ENCODE results near the gene LY9.
"Not testable (repeated sequence)": the region's sequence is repeated elsewhere in the genome, so short reads cannot be mapped to it uniquely, and the experiment has no call there.

The LY9 gene

DNA sequence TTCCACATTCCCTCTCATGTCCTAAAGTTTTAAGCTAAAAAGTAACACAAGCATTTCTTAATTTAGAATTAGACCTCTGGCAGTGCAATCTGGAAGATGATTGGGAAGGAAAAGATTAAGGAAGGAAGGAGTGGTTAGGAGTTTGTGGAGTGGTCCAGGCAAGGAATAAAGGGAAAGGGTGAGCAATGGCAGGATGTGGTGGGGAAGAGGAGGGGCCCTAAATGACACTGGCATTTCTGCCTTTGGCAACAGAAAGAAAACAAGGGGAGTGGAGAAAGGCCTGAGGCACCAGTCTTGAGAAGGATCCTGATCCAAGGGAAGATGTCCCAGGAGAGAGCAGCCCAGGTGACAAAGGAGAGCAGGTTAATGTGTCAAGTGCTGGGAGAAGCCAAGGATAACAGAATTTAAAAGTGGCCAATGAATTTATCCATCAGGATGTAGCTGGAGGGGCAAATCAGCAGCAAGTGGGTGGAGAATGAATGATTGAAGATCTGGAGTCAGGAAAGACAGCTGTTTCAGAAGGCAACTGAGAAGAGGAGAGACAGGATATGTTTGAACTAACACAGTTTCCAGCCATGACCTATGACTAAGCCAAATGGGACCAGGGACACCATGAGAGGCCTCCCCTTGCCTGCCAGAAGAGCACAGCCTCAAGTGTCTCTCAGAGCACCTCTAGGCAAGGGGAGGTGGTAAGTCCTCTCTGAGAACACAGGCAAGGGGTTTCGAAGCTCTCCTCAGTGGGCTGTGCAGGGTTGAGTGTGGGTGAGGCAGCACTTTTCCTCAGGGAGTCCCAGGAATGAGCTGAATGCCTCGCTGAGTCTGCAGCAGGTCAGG is 20.9 kb upstream of the LY9 start:
- DNase-seq, result peak; percentile 49
- peak; percentile 88 for ATAC-seq

DNA sequence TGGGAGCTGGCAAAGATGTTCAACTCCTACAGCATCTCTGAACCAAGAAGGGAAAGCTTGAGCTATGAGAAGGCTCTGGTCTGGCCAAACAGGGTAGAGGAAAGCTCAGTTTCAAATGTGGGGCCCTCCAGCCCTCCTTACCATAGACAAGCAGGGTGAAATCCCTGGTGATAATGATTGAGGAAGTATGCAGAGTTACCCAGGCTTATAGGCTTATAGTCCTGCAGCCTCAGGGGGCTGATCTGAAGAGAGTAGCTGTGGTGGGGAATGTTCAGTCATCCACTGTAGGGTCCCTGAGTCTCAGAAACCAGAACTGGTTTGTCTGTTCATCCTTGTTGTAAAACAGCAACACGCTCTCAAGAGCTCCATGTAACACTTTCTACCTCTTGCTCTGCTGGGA is 19.8 kb upstream of the LY9 start:
- DNase-seq (no peak), ATAC-seq (peak; percentile 72)

DNA sequence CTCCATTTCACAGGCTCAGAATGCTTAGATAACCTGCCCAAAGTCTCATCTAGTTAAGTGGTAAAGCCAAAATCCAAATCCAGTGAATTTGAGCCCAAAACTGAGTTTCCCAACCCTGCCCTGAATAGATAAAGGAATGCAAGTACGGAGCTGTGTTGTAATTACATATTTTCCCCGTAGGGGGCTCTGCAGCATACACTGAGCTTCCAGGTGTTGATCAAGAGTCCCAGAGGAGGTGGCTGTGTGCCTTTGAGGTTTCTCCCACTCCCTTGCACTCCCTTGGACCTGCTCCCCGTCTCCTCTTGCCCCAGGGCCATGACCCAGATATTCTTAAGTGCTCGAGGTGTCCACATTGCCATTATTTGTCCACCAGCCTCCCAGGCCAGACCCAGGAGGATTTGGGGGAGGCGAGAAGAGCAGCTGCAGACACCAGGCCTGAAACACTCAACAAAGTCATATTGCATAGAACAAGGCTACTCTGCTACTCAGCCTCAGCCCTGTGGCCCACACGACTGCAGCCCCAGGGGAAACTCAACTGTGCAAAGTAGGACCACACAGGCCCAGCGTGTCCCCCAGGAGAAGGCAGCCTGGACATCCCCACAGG is 18.4 kb upstream of the LY9 start:
- ATAC-seq, result no peak

DNA sequence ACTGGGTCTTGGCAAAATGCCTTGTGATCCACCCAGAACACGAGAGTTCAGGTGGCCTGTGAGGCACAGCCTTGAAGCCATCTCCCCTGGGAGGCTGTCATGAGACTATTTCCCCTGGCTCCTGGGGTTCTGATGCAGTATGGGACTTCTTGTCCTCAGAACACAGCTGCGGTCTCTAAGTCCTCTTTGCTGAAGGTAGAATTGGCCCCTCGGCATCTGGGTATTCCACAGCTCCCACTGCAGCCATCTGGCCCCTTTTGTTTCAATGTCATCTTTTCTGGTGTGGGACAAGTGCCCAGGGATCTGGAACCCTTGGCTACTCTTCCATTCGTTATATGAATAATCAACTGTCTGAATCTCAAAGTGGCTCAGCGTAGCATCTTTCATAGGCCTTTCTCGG is 17.0 kb upstream of the LY9 start:
- DNase-seq (no peak), ATAC-seq (no peak)

More for the DNA sequence above, 18.4 kb upstream of the LY9 start:
- DNase-seq, result peak; percentile 46

DNA sequence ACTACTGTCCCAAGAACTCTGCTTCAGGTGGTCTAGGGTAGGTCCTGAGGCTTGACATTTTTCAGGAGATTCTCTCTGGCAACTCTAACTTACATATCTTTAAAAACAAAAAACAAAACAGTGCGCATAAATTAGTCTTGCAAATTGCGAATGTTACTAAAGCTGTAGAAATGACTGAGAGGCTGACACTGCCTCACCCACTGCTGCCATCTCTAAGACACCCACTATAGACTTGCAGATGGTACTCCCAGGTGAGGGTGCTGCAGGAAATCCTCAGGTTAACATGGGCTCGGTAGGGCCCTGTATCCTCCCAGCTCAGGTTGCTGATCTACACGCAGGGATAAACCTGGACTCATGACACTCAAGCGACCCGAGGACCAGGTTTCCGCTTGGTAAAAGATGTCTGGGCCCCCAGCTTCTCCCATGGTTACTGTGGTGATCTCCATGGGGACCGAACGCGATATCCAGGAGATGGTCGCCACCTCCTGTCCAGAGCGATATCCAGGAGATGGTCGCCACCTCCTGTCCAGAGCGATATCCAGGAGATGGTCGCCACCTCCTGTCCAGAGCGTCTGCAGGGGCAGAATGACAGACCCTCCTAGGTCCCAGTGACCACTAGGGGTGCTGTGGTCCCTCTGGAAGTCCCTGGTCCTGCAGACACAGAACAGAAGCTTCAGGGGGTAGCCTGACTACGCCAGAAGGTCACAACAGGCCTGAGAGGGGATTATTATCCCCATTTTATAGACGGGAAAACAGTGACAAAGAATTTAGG is 16.2 kb upstream of the LY9 start:
- ATAC-seq, result peak; percentile 17
- peak; percentile 77 for DNase-seq

DNA sequence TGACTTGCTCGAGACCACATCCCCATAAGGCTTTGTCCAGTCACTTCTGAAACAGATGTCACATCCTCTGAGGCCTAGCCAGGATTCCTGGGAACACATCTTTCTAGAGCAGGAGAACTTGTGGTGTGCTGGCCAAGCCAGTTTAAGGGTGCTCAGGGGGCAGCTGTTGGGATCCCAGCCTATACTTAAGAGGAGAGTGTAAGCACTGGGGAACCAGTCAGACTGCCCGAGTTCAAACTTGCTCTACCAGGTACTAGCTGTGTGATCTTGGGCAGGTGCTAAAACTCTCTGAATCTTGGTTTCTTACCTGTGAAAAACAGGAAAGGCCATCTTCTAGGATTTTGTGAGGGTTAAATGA is 15.6 kb upstream of the LY9 start:
- ATAC-seq (no peak), DNase-seq (no peak)

DNA sequence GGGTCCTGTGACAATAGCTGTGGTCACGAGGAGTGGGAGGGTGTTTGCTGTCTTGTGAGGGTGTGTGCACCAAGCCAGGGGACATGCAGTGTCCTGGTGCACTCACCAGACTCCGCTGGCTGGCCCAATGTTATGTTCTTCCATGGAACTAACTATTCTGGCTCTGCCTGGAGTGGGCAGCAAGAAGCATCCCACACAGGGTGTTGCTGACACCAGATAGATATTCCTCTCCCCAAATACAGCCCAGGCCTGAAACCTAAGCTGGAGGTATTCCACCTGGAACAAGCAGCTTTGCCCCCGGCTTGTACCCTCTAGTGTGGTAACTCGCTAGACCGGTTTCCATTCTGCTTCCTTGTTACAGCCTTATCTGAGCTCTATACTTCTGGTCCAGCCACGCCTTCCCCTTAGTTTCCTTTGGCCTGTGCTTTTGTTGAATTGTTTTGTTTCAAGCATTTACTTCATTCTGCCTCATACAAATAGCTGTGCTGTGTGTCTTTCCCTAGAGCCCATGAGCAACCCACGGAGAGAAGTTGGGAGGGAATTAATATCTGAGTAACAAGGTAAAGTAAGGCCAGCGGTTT is 14.7 kb upstream of the LY9 start:
- no peak for ATAC-seq
- no peak for DNase-seq

DNA sequence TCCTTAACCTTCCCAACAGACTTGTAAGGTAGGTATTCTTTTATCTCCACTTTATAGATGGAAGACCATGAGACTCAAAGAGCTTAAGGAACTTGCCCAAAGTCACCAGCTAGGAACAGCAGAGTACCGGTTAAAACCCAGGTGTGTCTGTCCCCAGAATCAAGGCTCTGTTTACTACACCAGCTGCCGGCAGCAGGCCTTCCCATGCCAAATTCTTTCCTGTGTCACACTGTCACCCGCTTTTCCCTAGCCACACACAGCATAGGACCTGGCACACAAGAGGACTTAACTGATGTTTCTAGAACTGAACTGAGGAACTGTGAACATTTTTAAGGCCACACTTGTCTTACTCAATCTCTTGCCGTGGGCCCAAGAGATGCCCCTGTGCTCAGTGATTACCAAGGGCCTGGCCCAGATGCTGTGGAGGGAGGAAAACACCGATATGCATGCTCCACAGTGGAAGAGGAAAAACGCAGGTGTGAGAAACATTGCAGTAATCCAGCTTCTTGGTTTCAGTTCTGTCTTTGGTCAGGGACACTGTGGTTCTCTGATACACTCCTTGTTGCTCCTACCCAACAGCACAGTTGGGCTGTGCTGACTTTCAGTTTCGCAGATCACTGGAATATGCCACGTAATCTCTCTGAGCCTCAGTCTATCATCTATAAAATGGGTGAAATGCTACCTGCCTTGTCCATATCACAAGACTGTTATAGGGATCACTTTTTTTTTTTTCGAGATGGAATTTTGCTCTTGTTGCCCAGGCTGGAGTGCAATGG is 13.9 kb upstream of the LY9 start:
- DNase-seq (no peak), ATAC-seq (peak; percentile 85)

DNA sequence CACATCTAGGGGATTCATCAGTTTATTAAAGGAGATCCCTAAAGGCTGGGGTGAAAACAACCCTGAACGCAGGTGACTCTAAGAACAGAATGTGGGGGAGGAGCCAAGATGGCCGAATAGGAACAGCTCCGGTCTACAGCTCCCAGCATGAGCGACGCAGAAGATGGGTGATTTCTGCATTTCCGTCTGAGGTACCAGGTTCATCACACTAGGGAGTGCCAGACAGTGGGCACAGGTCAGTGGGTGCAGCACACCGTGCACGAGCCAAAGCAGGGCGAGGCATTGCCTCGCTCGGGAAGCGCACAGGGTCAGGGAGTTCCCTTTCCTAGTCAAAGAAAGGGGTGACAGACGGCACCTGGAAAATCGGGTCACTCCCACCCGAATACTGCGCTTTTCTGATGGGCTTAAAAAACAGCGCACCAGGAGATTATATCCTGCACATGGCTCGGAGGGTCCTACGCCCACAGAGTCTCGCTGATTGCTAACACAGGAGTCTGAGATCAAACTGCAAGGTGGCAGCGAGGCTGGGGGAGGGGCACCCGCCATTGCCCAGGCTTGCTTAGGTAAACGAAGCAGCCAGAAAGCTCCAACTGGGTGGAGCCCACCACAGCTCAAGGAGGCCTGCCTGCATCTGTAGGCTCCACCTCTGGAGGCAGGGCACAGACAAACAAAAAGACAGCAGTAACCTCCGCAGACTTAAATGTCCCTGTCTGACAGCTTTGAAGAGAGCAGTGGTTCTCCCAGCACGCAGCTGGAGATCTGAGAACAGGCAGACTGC is 12.8 kb upstream of the LY9 start:
- ATAC-seq, DNase-seq: not testable (repeated sequence)

DNA sequence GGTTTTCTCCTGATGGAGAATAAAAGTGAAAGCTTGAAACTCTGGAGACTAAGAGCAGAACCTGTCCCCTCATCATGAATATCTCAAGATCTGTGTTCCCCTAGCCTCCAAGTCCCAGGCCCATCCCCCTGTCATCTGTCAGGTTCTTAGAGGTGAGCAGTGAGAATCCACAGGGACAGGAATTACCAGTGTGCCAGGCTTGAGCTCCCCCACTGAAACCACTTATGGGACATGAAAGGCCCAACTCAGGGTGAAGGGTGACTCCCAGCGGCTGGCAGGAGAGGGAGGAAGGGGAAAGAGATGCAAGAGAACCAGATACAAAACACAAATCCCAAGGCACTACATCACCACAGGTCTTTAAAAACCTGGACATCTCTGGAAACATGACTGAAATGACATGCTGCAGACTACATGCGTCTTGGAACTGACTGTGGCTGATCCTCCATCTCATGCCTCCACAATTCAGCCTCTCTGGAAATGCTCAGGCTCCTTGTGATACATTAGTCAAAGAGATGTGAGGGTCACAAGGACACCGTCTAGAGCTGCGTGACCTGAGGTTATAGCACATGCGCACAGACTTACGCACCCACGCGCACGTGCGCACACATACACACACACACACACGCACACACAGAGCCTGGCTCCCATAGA is 6.8 kb upstream of the LY9 start:
- ATAC-seq, result no peak

DNA sequence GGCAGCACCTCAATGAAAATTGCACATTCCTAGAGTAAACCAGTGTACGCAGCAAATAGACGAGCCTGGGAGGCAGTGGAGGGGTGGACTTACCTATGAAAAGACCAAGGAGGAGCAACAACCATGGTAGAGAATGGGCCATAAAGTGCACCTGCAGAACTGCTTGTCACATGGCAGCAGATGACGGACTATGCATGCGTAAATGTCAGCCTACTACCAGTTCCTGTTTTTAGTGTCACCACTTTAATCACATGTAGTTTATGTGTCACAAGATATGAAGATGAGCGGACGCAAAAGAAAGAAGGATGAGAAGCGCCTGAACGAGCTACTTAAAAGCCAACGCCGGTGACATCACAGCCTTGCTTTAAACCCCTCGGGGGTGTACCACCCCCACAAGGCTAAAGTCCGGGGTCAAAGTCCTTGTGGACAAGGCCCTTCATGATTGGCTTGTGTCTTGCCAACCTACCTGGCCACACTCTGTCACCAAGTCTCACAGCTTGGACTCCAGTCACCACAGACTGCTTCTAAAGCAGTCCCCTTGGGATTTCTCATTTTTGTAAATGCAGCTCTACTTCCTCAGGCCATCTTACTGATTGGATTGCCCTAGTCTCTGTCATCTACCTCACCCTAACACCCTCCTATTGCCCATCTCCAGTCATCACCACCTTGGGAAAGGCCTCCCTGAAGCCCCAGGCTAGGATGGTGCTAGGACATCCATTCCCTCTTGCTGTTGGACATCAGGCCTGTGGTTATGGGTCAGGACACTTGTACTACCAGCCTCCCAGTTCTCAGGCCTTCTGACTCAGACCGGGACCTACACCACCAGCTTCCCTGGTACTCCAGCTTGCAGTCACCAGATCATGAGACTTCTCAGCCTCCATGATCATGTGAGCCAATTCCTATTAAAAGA is 6.0 kb upstream of the LY9 start:
- ATAC-seq, result peak; percentile 74
- no peak for DNase-seq

More for the DNA sequence above, 6.8 kb upstream of the LY9 start:
- DNase-seq, result no peak

DNA sequence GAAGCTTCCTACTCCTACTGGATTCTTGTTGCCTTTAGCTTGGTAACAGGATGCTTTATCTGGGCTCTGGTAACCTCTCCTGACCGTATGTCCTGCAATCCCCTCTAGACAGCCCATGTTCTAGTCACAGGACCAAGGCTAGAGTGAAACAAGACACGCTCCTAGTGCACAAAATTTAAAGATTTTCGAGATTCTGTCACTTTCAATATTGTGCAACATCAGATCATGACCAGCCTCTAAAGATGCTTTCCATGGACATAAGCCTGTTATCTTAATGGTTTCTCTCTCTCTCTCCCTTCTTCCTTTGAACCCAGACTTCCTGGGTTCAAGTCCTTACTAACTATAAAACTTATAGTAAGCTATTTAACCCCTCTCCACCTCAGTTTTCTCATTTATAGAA is 1.6 kb upstream of the LY9 start:
- no peak for ATAC-seq

DNA sequence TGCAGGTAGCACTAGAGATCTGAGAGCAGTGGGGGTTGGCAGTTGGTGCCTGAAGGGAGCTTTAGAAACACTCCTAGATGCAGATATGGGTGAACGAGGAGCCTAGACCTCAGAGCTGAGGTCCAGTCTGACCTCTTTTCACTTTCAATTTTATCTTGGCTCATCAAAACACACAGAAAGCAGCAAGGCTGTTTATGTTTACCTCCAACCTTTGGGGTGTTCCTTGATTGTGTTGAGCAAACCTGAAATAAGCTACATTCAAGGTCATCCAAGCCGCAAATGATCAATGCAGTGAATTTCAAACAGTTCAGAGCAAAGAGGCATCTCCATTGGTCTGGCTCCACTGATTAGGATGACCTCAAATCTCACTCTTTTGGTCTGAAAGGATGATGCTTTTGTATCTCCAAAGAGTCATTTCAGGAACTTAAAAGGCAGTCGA is 1.3 kb downstream of the LY9 start:
- no peak for DNase-seq
- no peak for ATAC-seq

More for the DNA sequence above, 1.6 kb upstream of the LY9 start:
- no peak for DNase-seq

DNA sequence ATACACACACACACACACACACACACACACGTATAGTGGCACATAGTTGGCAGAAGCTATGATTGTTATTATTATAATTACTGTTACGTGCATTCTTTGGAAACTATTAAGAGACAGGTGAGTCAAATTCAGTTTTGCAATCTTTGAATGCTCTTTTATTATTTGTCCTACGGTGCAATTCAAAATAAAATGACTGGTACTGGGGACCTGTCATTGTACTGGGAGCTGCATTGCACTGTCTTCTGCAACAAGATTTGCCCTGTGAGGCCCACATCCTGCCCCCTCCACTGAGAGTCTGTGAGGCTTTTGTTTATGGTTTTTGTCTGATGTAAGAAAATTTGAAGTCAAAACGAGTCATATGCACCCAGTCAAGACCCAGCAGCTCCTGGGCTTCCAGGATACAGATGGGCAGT is 1.9 kb downstream of the LY9 start:
- peak; percentile 54 for DNase-seq
- ATAC-seq, result peak; percentile 44

DNA sequence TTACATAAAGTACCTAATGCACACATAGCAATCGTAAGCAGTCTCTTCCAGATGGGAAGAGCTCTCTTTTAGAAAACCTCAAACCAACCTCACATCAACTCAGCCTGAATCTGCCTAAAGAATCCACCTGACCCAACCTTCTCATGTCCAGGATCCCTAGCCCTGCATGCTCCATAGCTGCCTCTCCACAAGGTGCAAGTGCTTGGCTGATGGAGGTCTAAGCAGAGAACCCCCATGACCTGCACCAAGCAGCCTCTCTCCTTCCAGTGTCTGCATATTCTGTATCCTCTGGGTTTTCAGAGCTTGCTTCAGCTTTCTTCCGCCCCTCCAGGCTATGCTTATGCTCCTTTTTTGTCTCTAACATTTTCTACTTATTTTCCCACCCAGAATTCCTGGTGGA is 2.5 kb downstream of the LY9 start:
- DNase-seq, result no peak
- ATAC-seq, result no peak

DNA sequence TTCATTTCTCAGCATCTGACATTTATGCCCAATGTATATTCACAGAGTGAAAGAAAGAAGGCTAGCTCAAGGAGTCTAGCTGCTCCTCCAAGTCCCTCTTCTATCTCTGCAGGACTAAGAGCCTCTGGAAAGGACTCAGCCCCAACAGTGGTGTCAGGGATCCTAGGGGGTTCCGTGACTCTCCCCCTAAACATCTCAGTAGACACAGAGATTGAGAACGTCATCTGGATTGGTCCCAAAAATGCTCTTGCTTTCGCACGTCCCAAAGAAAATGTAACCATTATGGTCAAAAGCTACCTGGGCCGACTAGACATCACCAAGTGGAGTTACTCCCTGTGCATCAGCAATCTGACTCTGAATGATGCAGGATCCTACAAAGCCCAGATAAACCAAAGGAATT is 3.7 kb downstream of the LY9 start:
- no peak for DNase-seq
- ATAC-seq, result no peak

DNA sequence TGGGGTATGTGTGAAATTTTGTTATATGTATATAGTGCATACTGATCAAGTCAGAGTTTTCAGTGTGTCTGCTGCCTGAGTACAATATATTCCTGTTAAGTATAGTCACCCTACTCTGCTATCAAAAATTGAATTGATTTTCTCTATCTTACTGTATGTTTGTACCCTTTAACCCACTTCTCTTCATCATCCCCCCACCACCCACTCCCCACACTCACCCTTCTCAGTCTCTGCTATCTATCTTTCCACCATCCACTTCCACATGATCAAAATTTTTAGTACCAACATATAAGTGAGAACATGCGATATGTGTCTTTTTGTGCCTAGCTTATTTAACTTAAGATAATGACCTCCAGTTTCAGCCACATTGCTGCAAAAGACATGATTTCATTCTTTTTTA is 4.2 kb downstream of the LY9 start:
- ATAC-seq (peak; percentile 8), DNase-seq (no peak)

DNA sequence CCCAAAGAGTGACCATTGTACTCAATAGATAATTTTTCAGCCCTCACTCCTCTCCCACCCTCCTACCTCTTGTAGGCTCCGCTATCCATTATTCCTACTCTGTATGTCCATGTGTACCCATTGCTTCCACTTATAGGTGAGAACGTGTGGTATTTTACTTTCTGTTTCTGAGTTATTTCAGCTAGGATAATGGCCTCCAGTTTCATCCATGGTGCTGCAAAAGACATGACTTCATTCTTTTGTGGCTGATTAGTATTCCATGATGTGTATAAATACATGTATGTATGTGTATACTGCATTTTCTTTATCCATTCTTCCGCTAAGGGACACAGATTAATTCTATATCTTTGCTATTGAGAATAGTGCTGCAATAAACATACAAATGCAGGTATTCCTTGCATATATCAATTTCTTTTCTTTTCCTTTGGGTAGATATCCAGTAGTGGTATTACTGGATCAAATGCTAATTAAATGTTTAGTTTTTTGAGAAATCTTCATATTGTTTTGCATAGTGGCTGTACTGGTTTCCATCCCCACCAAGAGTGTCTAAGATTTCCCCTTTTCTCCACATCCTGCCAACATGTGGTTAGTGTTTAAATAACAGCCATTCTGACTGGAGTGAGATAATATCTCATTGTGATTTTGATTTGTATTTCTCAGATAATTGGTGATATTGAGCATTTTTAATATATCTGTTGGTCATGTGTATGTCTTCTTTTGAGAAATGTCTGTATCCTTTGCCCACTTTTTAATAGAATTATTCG is 4.9 kb downstream of the LY9 start:
- DNase-seq (no peak), ATAC-seq (peak; percentile 8)

All from stimulated activated naive CD8-positive, alpha-beta T cell treated with anti-CD3 and anti-CD28 coated beads, Interleukin-15, Interleukin-2, amounts not matched to agents 100 U/mL and 50 U/mL, for 24 hours (primary cell).